Measurements from ENCODE around the gene ICOSLG. TPM values are rescaled to one million over a fixed set of nuclear protein-coding genes. Genes with fewer than 3 reads are reported as not detected.
"Not testable (repeated sequence)": the region's sequence is repeated elsewhere in the genome, so short reads cannot be mapped to it uniquely, and the experiment has no call there.

ICOSLG gene
- total RNA-seq, 1 experiment from 2014 or later = 13.5 TPM

DNA sequence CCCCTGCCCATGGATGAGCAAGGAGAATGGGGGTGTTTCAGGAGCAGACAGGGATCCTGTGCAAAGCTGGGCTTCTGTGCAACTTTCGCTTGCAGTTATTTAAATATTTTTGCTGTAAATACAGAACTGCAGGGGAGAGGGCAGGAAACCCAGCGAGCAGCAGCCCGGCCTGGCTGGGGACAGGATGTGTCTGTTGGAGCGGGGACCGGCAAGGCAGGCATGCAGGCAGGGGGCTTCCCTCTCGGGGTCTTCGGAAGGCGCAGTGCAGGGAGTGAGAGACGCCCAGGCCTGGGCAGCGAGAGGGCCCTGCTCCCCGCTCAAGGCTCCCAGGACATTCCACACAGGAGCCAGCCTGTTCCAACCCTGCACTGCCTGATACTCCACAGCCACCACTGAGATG, 43.2 kb upstream of the ICOSLG start:
- Mint-ChIP-seq H3K4me1 (ENCODE audit: low read depth, unreplicated experiment) (no peaks in the 10 kb centered on the region), H3K27me3 (ENCODE audit: insufficient read depth, unreplicated experiment) (no peaks in the 10 kb centered on the region), H3K9me3 (ENCODE audit: unreplicated experiment) (no peaks in the 10 kb centered on the region), H3K4me3 (ENCODE audit: unreplicated experiment) (no peak overlapping the region), H3K27ac (ENCODE audit: unreplicated experiment) (no peak overlapping the region), H3K36me3 (ENCODE audit: insufficient read depth, unreplicated experiment) (no peaks in the 10 kb centered on the region)
- BruUV-seq (replicated peaks) = no TSS peak
- ChIA-PET POLR2A (no interaction called here), CTCF (no interaction called here)
- no peaks in the 10 kb centered on the region for H3K36me3 ChIP-seq (ENCODE audit: control insufficient read depth, insufficient read depth, low read length)
- DNase-seq = no peak
- no peak overlapping the region for H3K4me3 ChIP-seq (ENCODE audit: low read depth, low read length)
- no peaks in the 10 kb centered on the region for H3K27me3 ChIP-seq (replicated peaks; ENCODE audit: control insufficient read depth, insufficient read depth, low read length)
- no peak for TF ChIP-seq CTCF (IDR thresholded peaks at IDR 0.05; ENCODE audit: insufficient read depth in 1 of 2, low read depth in 1 of 2, low read length in 1 of 2, severe bottlenecking in 1 of 2, unreplicated experiment in 1 of 2)
- no peaks in the 10 kb centered on the region for H3K4me1 ChIP-seq
- H3K9me3 ChIP-seq = no peaks in the 10 kb centered on the region
- intact Hi-C loops (cut with micrococcal nuclease; ENCODE audit: unreplicated experiment) = no loop called here

DNA sequence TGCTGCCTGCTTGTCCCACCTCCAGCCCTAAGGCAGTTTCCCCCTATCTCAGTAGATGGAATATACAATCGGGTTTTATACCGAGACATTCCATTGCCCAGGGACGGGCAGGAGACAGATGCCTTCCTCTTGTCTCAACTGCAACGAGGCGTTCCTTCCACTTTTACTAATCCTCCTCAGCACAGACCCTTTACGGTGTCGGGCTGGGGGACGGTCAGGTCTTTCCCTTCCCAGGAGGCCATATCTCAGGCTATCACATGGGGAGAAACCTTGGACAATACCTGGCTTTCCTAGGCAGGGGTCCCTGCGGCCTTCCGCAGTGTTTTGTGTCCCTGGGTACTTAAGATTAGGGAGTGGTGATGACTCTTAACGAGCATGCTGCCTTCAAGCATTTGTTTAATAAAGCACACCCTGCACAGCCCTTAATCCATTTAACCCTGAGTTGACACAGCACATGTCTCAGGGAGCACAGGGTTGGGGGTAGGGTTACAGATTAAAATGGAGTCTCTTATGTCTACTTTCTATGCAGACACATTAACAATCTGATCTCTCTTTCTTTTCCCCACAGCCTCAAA, 42.6 kb upstream of the ICOSLG start:
- H3K4me1 ChIP-seq; H3K4me3 Mint-ChIP-seq (ENCODE audit: unreplicated experiment); intact Hi-C loops (cut with micrococcal nuclease; ENCODE audit: unreplicated experiment); H3K36me3 Mint-ChIP-seq (ENCODE audit: insufficient read depth, unreplicated experiment); H3K4me1 Mint-ChIP-seq (ENCODE audit: low read depth, unreplicated experiment); H3K9me3 ChIP-seq; H3K27me3 Mint-ChIP-seq (ENCODE audit: insufficient read depth, unreplicated experiment); DNase-seq; H3K9me3 Mint-ChIP-seq (ENCODE audit: unreplicated experiment); H3K27me3 ChIP-seq (replicated peaks; ENCODE audit: control insufficient read depth, insufficient read depth, low read length); H3K36me3 ChIP-seq (ENCODE audit: control insufficient read depth, insufficient read depth, low read length); H3K4me3 ChIP-seq (ENCODE audit: low read depth, low read length); BruUV-seq (replicated peaks); CTCF ChIA-PET; H3K27ac Mint-ChIP-seq (ENCODE audit: unreplicated experiment); POLR2A ChIA-PET: not testable (repeated sequence)

DNA sequence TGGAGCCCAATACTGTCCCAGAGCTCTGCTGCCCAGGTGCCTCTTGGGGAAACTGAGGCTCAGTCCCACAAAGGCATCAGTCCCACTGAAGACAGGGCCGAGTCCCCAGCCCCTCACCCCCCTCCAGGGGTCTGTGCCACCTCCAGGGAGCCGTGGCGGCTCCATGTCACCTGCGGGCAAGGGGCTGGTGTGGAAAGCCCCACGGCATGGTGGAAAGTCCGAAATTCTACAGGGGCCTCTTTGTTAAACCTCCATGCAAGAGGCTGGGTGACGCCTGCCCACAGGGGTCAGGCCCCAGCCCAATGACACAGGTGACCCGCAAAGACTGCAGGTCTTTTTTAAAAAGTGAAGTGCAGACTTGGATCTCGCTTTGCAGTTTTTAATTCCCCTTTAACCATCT, 41.6 kb upstream of the ICOSLG start:
- Histone ChIP-seq H3K4me3 (ENCODE audit: low read depth, low read length) (no peak overlapping the region), H3K27me3 (replicated peaks; ENCODE audit: control insufficient read depth, insufficient read depth, low read length) (no peaks in the 10 kb centered on the region), H3K4me1 (no peaks in the 10 kb centered on the region), H3K9me3 (no peaks in the 10 kb centered on the region), H3K36me3 (ENCODE audit: control insufficient read depth, insufficient read depth, low read length) (no peaks in the 10 kb centered on the region)
- BruUV-seq (replicated peaks) = no TSS peak
- Mint-ChIP-seq H3K9me3 (ENCODE audit: unreplicated experiment) (no peaks in the 10 kb centered on the region), H3K4me3 (ENCODE audit: unreplicated experiment) (no peak overlapping the region), H3K27ac (ENCODE audit: unreplicated experiment) (no peak overlapping the region), H3K36me3 (ENCODE audit: insufficient read depth, unreplicated experiment) (no peaks in the 10 kb centered on the region), H3K4me1 (ENCODE audit: low read depth, unreplicated experiment) (no peaks in the 10 kb centered on the region), H3K27me3 (ENCODE audit: insufficient read depth, unreplicated experiment) (no peaks in the 10 kb centered on the region)
- ChIA-PET CTCF (no interaction called here), POLR2A (no interaction called here)
- intact Hi-C loops (cut with micrococcal nuclease; ENCODE audit: unreplicated experiment) = no loop called here
- TF ChIP-seq CTCF (IDR thresholded peaks at IDR 0.05; ENCODE audit: insufficient read depth in 1 of 2, low read depth in 1 of 2, low read length in 1 of 2, severe bottlenecking in 1 of 2, unreplicated experiment in 1 of 2) = no peak
- no peak for DNase-seq

- Histone ChIP-seq H3K36me3 (ENCODE audit: control insufficient read depth, insufficient read depth, low read length) (no peaks in the 10 kb centered on the region), H3K27me3 (replicated peaks; ENCODE audit: control insufficient read depth, insufficient read depth, low read length) (no peaks in the 10 kb centered on the region), H3K4me1 (no peaks in the 10 kb centered on the region), H3K9me3 (no peaks in the 10 kb centered on the region), H3K4me3 (ENCODE audit: low read depth, low read length) (no peak overlapping the region)
- ChIA-PET CTCF (no interaction called here), POLR2A (no interaction called here)
- Mint-ChIP-seq H3K36me3 (ENCODE audit: insufficient read depth, unreplicated experiment) (no peaks in the 10 kb centered on the region), H3K27ac (ENCODE audit: unreplicated experiment) (no peak overlapping the region), H3K9me3 (ENCODE audit: unreplicated experiment) (no peaks in the 10 kb centered on the region), H3K27me3 (ENCODE audit: insufficient read depth, unreplicated experiment) (no peaks in the 10 kb centered on the region), H3K4me3 (ENCODE audit: unreplicated experiment) (no peak overlapping the region), H3K4me1 (ENCODE audit: low read depth, unreplicated experiment) (no peaks in the 10 kb centered on the region)
- intact Hi-C loops (cut with micrococcal nuclease; ENCODE audit: unreplicated experiment) = no loop called here
- BruUV-seq (replicated peaks) = no TSS peak
- DNase-seq = no peak
- no peak for TF ChIP-seq CTCF (IDR thresholded peaks at IDR 0.05; ENCODE audit: insufficient read depth in 1 of 2, low read depth in 1 of 2, low read length in 1 of 2, severe bottlenecking in 1 of 2, unreplicated experiment in 1 of 2)
Observed at GRCh38 chr21:44281801-44282200, 41.1 kb upstream of the ICOSLG start.

Measured in Caco-2 (cell line).